ENCODE data around the gene OR5AK2.
"Not testable (repeated sequence)": the region's sequence is repeated elsewhere in the genome, so short reads cannot be mapped to it uniquely, and the experiment has no call there.

Gene OR5AK2, protein sequence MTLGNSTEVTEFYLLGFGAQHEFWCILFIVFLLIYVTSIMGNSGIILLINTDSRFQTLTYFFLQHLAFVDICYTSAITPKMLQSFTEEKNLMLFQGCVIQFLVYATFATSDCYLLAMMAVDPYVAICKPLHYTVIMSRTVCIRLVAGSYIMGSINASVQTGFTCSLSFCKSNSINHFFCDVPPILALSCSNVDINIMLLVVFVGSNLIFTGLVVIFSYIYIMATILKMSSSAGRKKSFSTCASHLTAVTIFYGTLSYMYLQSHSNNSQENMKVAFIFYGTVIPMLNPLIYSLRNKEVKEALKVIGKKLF

DNA sequence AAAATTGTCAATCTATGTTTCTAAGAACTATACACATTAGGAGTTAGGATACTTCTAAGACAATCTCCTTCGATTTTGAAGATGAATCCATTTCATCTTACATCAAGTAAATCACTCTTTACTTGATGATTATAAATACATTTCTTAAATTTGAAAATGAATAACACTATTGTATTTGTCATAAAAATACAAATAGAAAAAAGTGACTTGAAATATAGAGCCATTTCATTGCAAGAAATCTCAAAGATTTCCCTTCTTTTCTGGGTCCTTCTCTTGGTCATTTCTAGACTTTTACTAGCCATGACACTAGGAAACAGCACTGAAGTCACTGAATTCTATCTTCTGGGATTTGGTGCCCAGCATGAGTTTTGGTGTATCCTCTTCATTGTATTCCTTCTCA lies at the start of gene OR5AK2:
Gene OR5AK2 (plus strand): TSS at position 301 of the 400 bp plus-strand sequence. CDS start 0 bp downstream, at position 301.
- DNase-seq, result no peak

DNA sequence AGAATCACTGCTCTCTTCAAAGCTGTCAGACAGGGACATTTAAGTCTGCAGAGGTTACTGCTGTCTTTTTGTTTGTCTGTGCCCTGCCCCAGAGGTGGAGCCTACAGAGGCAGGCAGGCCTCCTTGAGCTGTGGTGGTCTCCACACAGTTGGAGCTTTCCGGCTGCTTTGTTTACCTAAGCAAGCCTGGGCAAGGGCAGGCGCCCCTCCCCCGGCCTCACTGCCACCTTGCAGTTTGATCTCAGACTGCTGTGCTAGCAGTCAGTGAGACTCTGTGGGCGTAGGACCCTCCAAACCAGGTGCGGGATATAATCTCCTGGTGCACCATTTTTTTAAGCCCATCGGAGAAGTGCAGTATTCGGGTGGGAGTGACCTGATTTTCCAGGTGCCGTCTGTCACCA lies 43.2 kb upstream of the OR5AK2 start:
- DNase-seq, result not testable (repeated sequence)

DNA sequence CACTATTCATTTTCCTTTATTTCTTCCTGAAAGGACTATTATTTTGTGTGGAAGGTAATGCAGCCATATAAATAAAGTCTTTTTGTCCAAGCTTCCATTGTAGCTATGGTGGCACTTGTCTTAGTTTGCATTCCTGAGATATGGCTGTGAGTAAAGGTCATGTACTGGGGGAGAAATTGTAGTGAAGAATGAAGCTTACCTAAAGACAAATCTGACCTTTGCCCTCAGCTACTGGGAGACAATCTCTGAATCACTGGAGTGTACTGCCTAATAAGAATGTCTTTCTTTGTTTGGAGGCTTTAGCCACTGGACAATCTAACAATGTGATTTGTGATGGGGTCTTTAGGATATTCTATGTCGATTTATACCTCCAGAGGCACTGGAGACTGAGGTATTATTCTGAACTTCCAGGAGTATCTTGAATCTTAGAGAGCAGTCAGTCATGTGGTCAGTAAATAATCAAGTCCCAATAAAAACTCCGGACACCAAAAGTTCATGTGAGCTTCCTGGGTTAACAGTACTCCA lies 39.7 kb upstream of the OR5AK2 start:
- DNase-seq, result no peak

DNA sequence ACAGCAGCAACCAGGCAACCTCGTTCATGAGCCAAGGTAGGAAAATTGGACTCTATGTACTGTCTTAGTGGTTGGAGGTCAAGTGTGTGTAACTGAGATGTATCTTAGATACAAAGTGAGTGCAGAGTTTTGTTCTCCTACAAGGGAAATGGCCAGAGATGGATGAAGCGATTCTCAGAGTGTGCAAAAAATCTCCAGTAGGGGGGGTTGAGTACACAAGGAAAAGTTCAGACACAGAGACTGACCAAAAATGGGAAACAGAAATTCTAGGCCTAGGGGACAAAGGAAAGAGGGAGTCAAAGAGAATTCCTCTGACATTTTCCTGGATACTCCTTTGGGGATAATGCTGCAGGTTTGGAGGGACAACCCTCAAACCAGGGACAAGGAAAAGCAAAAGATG lies 38.2 kb upstream of the OR5AK2 start:
- DNase-seq, result no peak

DNA sequence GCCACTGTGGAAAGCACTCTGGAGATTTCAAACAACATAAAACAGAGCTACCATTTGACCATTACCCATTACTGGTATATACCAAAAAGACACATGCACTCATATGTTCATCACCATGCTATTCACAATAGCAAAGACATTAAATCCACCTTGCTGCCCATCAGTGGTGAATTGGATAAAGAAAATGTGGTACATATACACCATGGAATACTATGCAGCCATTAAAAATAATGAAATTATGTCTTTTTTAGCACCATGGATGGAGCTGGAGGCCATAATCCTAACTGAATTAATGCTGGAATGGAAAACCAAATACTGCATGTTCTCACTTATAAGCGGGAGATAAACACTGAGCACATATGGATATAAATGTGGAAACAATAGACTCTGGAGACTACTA lies 34.8 kb upstream of the OR5AK2 start:
- DNase-seq, result not testable (repeated sequence)

DNA sequence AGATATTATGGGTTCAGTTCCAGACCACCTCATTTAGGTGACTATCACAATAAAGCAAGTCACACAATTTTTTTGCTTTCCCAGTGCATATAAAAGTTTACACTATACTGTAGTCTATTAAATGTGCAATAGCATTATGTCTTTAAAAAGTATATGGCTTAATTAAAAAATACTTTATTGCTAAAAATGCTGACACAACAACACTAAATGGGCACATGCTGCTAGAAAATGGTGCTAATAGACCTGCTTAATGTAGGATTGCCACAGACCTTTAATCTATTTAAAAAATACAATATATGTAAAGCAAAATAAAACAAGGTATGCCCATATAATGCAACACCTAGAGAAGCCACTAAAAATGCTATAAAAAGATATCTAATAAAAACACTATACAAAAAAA lies 27.1 kb upstream of the OR5AK2 start:
- DNase-seq, result no peak

DNA sequence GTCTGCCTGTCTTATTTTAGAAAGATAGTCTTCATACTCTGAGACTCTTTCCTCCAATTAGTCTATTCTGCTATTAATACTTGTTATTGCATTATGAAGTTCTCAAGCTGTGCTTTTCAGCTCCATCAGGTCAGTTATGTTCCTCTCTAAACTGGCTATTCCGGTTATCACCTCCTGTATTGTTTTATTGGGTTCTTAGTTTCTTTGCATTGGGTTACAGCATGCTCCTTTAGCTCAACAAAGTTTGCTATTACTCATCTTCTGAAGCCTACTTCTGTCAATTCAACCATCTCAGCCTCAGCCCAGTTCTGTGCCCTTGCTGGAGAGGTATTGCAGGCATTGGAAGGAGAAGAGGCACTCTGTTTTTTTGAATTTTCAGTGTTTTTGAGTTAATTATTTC lies 21.0 kb upstream of the OR5AK2 start:
- DNase-seq, result no peak

DNA sequence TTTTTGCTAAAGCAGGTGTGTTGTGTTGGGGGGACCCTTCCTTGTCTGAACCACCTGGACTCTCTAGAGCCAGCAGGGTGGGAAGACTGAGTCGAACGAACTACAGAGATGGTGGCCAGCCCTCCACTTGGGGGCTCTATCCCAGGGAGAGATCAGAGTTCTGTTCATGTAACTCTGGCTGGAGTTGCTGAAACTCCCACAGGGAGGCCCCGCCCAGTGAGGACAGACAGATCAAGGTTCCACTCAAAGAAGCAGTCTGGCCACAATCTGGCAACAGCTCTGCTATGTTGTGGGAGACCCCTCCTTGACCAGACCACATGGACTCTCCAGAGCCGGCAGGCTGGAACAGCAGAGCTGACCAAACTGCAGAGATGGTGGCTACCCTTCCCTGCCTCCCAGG lies 20.2 kb upstream of the OR5AK2 start:
- no peak for DNase-seq

DNA sequence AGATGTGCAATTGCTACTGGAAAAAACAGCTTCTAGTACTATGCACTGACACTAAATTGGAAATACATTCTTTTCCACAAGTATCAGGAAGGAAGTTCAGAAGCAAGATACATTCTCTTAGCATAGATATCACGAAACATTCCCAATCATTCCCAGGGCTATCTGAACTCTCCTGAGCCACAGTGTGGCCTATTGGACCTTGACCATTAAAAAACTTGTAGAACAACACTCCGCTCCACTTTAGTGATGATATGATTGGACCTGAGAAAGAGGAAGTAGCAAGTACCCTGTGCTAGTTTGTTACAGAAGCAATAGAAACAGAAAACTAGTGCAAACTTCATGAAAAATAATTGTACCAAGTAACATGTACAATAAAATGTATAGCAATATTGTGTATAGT lies 11.4 kb upstream of the OR5AK2 start:
- no peak for DNase-seq

DNA sequence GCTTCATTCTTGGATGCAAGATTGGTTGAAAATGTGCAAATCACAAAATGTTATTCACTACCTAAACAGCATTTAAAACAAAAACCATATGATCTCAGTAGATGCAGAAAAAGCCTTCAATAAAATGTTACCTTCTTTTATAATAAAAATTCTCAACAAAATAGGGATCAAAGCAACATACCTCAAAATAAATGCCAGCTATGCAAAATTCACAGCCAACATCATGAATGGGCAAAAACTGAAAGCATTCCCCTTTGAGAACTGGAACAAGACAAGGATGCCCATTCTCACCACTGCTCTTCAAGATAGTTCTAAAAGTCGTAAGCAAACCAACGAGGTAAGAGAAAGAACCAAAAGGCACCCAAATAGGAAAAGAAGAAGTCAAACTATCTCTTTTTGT lies 2.0 kb downstream of the OR5AK2 start:
- DNase-seq, result no peak

DNA sequence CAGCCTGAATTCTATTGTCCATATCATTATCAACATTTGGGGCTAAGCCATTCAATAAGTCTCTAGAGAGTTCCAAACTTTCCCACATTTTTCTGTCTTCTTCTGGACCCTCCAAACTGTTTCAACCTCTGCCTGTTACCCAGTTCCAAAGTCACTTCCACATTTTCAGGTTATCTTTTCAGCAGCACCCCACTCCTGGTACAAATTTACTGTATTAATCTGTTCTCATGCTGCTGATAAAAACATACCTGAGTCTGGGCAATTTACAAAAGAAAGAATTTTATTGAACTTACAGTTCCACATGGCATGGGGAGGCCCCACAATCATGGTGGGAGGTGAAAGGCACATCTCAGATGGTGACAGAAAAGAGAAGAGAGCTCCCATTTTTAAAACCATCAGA lies 5.8 kb downstream of the OR5AK2 start:
- no peak for DNase-seq

DNA sequence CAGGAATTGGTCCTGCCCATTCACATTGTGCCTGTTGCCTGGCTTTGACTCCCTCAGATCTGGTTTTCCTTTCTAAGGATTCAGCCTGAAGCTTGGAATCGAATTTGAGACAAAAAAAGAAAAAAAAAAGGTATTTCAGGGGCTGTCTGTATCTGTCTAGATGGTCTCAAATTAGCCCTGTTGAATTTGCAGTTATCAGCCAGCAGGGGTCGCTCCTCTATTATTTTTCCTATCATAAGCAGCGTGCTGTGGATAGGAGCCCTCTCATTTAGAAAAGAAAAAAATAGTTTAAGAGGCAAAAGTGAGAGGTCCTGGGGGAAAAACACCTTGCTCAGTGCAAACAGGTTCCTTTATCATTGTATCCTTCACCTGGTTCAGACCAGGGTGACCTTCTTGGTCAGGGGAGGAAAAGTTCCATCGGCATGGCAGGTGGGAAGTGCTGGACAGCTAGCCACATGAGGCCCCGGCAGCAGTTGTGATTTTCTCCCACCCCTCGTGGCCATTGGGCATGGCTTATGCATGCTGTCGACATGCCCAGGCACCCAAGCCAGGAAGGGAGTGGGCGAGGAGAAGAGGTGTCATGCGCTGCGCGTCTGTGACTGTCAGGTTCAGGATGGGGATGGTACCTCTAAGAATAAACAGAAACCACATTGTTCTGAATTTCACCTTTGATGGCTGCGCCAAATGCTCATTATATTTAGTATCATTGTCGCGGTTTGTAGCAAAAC lies 13.1 kb downstream of the OR5AK2 start:
- no peak for DNase-seq

DNA sequence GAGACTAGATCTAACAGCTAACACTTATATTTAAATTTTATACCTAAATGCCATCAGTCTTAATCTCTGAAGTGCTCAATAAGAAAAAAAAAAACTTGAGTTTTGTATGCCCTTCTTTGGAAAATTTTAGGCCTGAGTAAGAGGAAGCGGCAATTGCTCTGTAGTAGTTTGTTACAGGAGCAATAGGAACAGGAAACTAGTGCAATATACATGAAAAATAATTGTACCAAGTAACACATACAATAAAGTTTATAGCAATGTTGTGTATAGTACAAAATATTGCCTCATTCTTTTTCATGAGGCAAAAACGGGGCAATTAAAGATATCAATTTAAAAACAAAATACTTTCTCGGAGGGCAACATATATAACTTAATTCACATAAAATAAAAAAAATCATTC lies 19.7 kb downstream of the OR5AK2 start:
- DNase-seq, result no peak

DNA sequence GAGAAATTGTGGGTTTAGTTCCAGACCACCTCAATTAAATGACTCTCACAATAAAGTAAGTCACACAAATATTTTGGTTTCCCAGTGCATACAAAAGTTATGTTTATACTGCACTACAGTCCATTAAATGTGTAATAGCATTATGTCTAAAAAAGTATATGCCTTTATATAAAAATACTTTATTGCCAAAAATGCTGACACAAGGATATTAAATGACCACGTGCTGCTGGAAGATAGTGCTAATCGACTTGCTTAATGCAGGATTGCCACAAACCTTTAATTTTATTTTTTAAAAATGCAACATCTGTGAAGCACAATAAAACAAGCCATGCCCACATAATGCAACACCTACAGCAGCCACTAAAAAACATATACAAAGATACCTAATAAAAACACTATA lies 27.0 kb downstream of the OR5AK2 start:
- no peak for DNase-seq

DNA sequence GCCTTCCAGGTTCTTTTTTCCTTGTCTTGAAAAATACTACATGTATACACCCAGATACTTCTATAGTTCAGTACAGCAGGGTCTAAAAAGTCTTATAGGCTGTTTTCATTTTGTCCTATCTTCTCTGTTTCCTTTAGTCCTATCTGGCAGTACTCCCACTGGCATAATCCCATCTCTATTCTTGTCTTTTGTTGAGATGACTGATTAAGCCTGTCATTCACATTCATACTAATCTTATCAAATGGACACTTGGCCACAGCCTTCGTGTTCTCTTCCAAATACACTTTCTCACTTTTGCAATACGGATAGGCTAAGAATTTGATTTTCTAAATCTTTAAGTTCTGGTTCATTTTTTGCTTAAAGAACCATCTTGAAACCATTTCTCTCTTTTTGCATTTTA lies 42.8 kb downstream of the OR5AK2 start:
- DNase-seq, result no peak

All from NCI-H1930 (cell line).